ENCODE data around the gene USH2A.
A peak's percentile ranks its signal among the peaks of the same experiment; 100 is the strongest.

USH2A gene

GRCh38 chr1:215844777-215845176 is 578.5 kb downstream of the USH2A start:
- no peak for DNase-seq (ENCODE audit: low read depth)
- TF ChIP-seq CTCF (IDR thresholded peaks at IDR 0.05; ENCODE audit: low read depth, low read length, missing control alignments), result no peak
- in situ Hi-C loops (cut with HindIII; ENCODE audit: low sequenced_read_pairs), result no loop called here
- H3K4me3 ChIP-seq (ENCODE audit: low read depth, low read length), result no peak overlapping the region

- no peak overlapping the region for H3K4me3 ChIP-seq (ENCODE audit: low read depth, low read length)
- in situ Hi-C loops (cut with HindIII; ENCODE audit: low sequenced_read_pairs), result no loop called here
- no peak for TF ChIP-seq CTCF (IDR thresholded peaks at IDR 0.05; ENCODE audit: low read depth, low read length, missing control alignments)
- no peak for DNase-seq (ENCODE audit: low read depth)
These were observed 579.0 kb downstream of the USH2A start for GRCh38 chr1:215844266-215844665.

GRCh38 chr1:215842905-215843304 is 580.3 kb downstream of the USH2A start:
- TF ChIP-seq CTCF (IDR thresholded peaks at IDR 0.05; ENCODE audit: low read depth, low read length, missing control alignments), result no peak
- H3K4me3 ChIP-seq (ENCODE audit: low read depth, low read length), result no peak overlapping the region
- no peak for DNase-seq (ENCODE audit: low read depth)
- in situ Hi-C loops (cut with HindIII; ENCODE audit: low sequenced_read_pairs), result no loop called here

GRCh38 chr1:215835951-215836350 is 587.3 kb downstream of the USH2A start:
- in situ Hi-C loops (cut with HindIII; ENCODE audit: low sequenced_read_pairs), result no loop called here
- TF ChIP-seq CTCF (IDR thresholded peaks at IDR 0.05; ENCODE audit: low read depth, low read length, missing control alignments), result no peak
- no peak for DNase-seq (ENCODE audit: low read depth)
- H3K4me3 ChIP-seq (ENCODE audit: low read depth, low read length), result no peak overlapping the region

GRCh38 chr1:215833941-215834729 is 589.1 kb downstream of the USH2A start:
- no peak for TF ChIP-seq CTCF (IDR thresholded peaks at IDR 0.05; ENCODE audit: low read depth, low read length, missing control alignments)
- DNase-seq (ENCODE audit: low read depth), result no peak
- no peak overlapping the region for H3K4me3 ChIP-seq (ENCODE audit: low read depth, low read length)
- in situ Hi-C loops (cut with HindIII; ENCODE audit: low sequenced_read_pairs), result no loop called here

- peak; percentile 50 for DNase-seq (ENCODE audit: low read depth)
- in situ Hi-C loops (cut with HindIII; ENCODE audit: low sequenced_read_pairs), result no loop called here
- no peak for TF ChIP-seq CTCF (IDR thresholded peaks at IDR 0.05; ENCODE audit: low read depth, low read length, missing control alignments)
- H3K4me3 ChIP-seq (ENCODE audit: low read depth, low read length), result no peak overlapping the region
These were observed 592.9 kb downstream of the USH2A start for GRCh38 chr1:215830226-215830810.
